NOMO-1 treated with dmso at 0.1 percent for 144 hours (cell line): Measurements from ENCODE around the gene SMYD1.
"Not testable (repeated sequence)": the region's sequence is repeated elsewhere in the genome, so short reads cannot be mapped to it uniquely, and the experiment has no call there.

Experiments used
- DNase-seq: peaks from one replicate; lab custom pipeline; 2025; ENCODE audit not compliant: unreplicated experiment; lab: John Stamatoyannopoulos, UW

SMYD1 gene

DNA sequence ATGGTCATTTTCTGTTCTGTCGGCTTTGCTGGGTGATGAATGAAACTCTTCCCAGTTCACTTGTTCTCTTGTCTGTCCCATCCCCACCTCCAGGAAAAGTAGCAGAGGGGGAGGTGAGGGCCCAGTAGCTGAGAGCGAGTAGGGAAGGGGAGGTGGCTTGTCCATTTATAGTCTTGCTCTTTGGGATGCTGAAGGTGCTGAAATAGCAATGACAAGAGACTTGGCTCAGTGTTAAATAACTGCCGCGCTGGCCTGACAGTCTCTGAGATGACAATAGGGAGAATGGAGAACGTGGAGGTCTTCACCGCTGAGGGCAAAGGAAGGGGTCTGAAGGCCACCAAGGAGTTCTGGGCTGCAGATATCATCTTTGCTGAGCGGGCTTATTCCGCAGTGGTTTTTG lies at the start of gene SMYD1:
Gene SMYD1, plus strand, starts transcription at position 228 of the 400 bp plus-strand sequence. Its CDS starts 40 bp downstream, at position 268.
- no peak for DNase-seq

DNA sequence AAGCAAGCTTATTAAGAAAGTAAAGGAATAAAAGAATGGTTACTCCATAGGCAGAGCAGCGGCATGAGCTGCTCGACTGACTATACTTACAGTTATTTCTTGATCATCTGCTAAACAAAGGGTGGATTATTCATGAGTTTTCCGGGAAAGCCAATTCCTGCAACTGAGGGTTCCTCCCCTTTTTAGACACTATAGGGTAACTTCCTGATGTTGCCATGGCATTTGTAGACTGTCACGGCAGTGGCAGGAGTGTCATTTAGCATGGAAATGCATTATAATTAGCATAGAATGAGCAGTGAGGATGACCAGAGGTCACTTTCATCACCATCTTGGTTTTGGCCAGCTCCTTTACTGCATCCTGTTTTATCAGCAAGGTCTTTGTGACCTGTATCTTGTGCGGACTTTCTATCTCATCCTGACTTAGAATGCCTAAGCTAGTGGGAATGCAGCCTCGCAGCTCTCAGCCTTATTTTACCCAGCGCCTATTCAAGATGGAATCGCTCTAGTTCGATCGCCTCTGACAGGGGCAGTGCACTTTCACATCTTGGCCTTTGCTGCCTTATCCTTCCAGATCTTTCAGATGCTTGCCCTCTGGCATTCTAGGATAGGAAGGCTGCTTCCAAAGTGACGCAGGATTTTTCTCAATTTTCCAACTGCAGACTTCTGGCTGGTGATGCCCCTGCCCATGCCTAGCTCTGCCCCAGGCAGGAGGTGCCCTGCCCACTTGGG lies 49.4 kb upstream of the SMYD1 start:
- not testable (repeated sequence) for DNase-seq

DNA sequence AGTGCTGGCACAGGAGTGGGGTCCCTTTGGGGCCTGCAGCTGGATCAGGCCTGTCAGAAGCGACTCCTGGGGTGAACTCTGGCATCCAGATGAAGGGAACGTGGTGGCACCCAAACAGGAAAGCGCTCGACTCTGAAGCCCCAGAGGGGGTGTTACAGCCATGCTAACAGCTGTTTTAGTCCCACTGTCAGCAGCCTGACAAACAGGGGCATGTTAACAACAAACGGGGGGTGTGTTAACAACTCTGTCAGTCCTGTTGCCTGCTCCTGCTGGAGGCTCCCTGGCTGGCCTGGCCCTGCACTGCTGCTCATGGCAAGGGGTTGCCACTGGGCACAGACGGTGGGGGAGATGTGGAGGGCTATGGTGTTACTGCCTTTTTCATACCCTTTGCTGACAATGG lies 48.7 kb upstream of the SMYD1 start:
- DNase-seq: no peak

DNA sequence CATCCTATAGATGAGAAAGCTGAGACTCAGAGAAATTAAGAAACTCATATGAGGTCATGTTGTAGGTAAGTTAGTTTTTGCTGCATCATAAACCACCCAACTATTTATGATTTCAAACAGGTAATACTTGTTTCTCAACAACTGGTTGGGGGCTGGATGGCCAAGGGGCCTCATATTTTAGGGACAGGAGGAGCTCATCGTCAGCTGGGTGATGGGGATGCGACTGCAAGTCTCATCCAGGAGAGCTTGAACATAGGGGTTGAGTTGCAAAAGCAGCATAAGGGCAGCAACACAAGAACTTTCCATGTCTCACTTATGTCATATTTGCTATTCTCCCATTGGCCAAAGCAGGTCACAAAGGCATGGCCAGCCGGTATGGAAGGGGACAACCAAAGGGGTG lies 47.6 kb upstream of the SMYD1 start:
- DNase-seq: no peak

DNA sequence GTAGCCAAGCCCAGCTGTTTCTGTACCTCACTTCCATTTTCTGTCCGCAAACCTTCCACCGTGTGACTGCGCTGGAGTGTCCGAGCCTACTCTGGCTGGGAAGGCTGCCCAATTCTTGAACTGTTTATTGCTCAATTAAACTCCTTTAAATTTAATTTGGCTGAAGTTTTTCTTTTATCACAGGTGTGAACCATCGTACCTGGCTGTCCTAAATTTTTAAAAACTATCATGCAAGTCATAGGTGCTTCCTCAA lies 45.0 kb upstream of the SMYD1 start:
- DNase-seq: no peak

DNA sequence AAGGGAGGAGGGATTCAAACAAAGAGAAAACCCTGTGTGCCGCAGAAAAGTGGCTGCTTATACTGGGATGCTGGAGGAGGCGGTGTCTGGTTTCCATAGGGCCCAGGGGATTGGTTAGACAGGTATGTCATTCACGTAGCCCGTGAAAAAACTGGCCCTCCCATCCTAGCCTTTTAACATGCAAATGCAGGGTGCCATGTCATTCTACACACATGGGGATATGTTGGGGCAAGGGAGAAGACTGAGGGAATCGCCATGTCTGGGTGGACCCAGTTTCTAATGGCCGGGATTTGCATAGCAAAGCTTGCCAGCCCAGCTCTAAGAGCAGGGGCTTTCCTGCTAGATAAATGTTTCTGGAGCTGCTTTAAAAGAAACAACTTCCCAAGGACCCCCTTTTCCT lies 43.1 kb upstream of the SMYD1 start:
- no peak for DNase-seq

DNA sequence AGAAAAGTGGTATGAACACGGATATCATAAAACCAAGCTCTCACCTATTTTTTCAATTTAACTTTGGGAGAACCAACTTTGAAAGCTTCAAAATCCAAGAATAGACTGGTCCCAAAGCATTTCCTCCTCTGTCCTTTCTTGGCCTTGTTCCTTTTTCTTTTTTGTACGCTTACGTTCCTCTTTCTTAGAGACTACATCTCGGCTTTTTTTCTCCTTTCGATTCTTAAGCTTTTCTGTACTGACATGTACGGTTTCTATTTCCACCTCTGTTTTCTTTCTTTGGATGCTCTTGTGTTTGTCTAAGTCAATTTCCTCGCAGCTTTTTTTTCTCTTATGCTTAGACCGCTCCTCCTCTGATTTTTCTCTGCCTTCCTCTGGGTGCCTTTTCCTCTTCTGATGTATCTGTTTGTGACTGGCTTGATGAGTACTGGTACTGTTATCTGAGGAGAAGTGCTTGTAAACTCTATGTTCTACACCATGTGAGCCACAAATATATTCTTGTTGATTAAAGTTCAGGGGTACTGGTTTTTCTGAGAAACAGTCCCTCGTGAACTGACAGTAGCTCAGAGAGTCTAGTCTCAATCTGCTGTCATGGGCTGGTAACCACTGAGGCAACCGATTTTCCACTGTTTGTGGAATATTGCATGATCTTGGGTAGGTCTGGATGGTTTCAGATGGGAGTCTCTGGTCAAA lies 39.8 kb upstream of the SMYD1 start:
- DNase-seq: peak; percentile 40

DNA sequence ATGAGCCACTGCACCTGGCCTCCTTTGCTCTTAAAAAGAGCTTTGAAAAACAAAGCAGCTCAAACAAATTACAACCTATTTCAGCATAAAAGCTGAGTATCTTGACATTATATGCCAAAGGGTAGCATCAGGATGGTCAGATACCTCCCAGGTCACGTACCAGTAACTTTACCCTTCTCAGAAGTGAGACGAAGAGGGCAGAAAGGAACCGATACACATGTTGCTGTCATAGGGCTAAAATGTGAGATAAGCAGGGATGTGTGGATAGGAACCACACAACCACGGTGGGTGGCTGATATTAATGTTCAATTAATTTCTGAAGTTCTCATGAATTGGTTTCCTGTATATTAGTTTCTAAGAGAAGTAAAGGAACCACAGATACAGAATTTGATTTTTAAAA lies 38.7 kb upstream of the SMYD1 start:
- no peak for DNase-seq

DNA sequence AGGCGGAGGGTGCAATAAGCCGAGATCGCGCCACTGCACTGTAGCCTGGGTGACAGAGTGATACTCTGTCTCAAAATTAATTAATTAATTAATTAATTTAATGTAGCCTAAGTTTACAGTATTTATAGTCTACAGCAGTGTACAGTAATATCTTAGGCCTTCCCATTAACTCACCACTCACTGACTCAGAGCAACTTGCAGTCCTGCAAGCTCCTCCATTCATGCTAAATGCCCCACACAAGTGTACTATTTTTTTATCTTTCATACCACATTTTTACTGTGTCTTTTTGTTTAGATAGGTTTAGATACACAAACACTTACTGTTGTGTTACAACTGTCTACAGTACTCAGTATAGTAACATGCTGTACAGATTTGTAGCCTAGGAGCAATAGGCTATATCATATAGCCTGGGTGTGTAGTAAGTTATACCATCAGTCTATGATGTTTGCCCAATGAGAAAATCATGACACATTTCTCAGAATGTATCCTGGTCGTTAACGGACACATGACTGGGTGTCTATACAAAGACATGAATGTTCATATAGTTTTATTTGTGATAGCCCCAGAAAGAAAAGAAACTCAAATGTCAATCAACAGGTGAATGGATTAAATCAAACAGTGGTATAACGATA lies 35.4 kb upstream of the SMYD1 start:
- no peak for DNase-seq

DNA sequence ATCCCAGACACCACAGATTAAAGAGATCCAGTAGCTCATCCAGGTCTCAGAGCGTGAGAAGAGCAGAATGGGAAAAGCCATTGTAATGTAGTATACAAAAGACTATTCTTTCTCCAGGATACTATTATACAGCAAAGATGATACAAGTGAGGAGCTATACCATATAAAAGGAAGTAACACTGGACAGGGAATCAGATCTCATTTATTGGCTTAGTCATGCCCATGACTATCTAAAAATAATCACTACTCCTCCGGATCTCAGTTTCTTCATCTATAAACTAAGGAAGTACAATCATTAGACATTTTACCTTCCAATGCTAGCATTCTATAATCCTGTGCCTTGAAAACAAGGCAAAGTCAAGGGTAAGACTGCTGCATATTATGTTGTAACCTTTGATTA lies 31.4 kb upstream of the SMYD1 start:
- no peak for DNase-seq

DNA sequence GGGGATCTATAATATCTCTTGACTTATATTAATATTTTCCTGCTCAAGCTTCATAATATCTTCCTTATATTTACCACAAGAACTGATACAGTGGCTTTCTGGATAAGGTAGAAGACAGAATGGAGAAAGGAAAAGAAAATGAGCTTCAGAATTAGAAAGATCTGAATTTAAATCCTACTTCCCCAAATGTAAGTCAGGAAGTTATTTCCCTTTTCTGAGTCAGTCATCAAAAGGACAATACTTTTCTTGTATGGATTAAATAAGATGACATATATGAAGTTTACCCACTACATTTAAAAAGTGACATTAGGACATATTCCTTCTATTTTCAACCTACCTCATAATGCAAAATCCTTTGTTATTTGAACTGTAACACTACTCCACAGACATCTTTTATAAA lies 31.0 kb upstream of the SMYD1 start:
- DNase-seq: no peak

DNA sequence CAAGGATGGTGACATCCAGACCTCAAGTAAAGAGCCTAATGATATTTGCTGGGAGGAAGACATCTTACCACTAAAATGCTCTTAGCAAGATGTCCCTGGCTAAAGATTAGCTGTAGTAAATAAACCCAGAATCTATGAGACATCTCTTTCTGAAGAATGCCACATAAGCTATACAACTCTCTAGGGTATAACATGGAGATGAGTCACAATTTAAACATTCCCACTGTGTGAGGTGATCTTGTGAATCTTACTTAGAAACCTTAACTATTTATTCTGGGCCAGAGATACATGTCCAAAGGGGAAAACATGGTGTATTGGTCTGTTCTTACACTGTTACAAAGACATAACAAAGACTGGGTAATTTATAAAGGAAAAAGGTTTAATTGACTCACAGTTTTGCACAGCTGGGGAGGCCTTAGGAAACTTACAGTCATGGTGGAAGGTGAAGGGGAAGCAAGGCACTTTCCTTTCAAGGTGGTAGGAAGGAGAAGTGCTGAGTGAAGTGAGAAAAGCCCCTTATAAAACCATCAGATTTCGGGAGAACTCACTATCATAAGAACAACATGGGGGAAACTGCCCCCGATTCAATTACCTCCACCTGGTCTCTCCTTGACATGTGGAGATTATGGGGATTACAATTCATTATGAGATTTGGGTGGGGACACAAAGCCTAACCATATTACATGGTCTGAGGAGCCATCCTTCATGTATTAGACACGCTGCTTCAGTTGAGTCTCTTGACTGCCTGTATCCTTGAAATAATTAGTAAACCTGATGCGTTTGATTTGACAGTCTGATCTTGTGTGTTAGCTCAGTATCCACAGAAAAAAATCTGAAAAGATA lies 29.1 kb upstream of the SMYD1 start:
- no peak for DNase-seq

DNA sequence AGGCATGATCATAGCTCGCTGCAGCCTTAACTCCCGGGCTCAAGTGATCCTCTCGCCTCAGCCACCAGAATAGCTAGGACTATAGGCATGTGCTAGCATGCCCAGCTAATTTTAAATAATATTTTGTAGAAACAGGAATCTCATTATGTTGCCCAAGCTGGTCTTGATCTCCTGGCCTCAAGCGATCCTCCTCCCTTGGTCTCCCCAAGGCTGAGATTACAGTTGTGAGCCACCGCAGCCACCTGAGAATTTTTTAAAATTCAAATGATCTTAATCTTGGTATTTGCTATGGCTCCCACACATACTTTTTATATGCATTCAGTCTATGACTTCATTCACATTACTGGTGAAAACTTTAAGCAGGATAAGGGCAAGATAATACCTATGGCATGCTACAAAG lies 25.1 kb upstream of the SMYD1 start:
- no peak for DNase-seq

DNA sequence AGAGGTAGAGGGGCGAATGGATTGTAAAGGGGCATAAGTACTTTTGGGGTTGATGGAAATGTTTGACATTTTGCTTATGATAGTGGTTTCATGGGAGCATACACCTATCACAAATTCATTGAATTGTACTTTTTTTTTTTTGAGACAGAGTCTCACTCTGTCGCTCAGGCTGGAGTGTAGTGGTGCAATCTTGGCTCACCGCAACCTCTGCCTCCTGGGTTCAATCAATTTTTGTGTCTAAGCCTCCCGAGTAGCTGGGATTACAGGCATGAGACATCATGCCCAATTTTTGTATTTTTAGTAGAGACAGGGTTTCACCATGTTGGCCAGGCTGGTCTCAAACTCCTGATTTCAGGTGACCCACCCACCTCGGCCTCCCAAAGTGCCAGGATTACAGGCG lies 22.1 kb upstream of the SMYD1 start:
- not testable (repeated sequence) for DNase-seq

DNA sequence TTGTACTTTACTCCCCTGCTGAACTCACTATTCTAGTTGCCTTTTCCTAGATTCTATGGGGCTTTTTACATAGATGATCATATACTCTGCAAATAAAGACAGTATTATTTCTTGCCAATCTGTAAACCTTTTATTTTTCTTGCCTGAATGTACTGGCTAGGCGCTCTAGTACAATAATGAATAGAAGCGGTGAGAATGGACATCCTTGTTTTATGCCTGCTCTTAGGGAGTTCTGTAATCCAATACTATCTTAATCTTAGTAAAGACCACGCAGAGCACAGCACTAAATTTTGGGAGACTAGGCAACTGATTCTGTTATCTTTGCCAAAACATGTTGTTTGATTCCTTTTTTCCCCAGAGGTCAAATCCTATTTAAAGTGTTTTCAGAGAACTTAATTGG lies 19.1 kb upstream of the SMYD1 start:
- no peak for DNase-seq

DNA sequence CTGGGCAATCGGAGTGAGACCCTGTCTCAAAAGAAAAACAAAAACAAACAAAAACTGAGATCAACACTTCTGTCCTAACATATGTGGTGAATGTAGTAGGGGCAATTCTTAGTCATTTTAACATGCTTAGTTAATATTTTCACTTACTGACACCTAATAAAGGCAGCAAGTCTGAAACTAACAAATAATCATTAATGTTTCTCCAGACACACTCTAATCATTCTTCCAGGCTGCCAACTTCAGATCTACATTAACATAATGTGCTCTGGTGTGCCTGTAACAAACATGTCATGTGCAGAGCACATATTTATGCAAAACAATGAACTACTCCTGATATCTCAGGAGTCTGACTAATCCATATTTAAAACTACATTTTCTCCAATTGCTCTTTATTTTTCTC lies 18.0 kb upstream of the SMYD1 start:
- DNase-seq: no peak

DNA sequence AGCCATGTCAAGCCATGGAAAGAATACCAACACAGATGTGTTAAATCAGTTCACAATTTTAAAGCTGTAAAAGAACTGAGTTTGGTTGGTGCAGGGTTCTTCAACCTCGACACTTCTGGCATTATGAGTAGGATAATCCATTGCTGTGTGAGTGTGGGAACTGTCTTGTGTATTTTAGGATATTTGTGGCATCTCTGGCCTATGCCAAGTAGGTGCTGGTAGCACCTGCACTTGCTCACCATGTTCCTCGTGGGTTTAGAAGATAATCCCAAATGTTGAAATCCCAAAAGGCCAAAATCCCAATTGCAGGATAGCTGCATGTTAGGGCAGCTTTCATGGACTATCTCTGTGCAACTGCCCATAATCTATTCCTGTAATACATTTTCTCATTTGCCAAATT lies 15.8 kb upstream of the SMYD1 start:
- DNase-seq: no peak

DNA sequence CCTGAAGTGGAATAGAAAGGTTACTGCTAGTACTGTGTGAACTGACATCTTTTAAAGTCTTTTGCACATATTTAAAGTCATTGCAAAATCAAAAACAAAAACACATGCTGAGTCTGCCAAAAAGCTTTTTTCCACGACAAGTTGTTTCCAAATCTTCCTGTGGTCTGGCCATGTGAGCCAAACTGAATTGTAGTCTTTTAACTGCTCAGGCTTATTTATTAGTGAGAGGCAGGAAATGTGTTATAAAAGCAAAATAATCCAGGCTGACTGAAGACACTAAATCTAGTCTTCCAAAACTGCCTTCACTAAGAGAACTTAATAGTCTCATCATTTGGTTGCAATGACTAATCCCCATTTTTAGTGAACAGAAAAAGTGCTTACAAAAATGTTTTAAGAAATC lies 14.3 kb upstream of the SMYD1 start:
- no peak for DNase-seq

DNA sequence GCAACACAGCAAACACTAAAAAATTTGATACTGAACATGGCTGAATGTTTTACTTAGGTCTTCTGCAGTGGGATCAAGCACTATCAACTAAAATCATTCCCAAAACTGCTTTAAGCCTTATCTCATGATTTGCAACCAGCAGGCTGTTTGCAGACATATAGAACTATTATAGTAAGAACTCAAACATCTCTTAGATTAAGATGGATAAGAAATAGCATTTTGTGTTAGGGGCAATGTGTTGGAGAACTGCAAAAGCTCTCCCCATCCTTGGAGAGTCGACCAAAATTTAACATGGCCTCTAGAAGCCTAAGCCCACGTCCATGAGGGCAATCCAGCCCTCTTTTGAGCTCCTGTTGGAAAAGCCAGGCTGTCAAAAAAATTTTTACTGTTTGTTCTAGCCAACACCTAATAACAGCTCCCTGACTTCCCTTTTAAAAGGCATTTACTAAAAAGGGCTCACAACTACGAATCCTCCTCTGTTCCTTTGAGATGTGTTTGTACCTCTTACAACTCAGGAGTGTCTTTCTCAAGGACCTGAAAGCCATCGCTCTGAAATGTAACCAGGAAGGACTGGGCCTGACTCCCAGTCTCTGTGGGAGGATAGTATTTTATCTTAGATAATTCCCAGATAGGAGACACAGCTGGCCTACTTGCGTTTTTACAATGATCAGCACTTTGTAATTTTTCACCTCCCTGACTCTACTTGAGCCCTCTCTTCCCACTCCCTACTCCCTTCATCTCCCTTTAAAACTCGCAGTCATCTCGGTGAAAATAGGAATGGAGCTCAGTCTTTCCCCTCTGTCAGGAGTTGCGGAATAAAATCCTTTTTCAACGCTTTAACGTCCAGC lies 13.5 kb upstream of the SMYD1 start:
- no peak for DNase-seq

DNA sequence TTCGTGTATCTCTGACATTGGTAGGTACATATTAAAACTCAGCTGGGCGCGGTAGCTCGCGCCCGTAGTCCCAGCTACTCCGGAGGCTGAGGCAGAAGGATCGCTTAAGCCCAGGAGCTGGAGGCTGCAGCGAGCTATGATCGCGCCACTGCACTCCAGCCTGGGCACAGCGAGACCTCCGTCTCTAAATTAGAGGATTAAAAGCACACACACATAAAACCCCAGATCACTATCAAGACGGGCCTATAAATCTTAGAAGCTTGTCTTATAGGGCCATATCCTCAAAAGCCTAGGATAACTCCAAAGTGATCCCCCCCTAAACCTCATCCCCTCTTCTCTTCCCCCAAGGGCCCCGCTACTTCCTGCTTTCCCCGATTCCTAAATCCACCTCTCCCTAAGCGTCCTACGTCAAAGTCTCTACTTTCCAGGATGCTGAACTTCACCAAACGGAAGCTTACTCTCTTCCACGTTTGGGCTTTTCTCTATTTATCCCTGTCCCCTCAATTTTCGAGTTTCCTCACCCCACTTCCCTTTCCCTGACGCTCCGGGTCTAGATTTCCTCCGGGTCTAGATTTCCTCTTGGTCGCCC lies 12.7 kb upstream of the SMYD1 start:
- DNase-seq: no peak
